GM12865 (cell line): Measurements from ENCODE around the gene PCNX3.

Experiments used
- DNase-seq: peaks from one replicate; pipeline ENCODE4 v3.0.0; 2010; ENCODE audit warnings: low read depth
- H3K4me3 ChIP-seq: 2 replicates; pipeline ENCODE4 v1.5.1; 2011; ENCODE audit warnings: mild to moderate bottlenecking, low read depth, low read length, control low read depth
- CTCF ChIP-seq: IDR thresholded peaks from 2 replicates; pipeline ENCODE4 v1.5.1; 2011; ENCODE audit warnings: low read length, control low read depth, low read depth, inconsistent platforms; ENCODE audit not compliant: insufficient read depth; ENCODE audit errors: missing control alignments

The PCNX3 gene

GRCh38 chr11:65642014-65642671 is 26.6 kb downstream of the PCNX3 start:
- TF ChIP-seq CTCF: no peak
- H3K4me3 ChIP-seq: peak overlapping the region; percentile 91
- DNase-seq: no peak

GRCh38 chr11:65643971-65644370 is 28.4 kb downstream of the PCNX3 start:
- DNase-seq: no peak
- no peak overlapping the region for H3K4me3 ChIP-seq

GRCh38 chr11:65644837-65645236 is 29.3 kb downstream of the PCNX3 start:
- no peak for TF ChIP-seq CTCF
- H3K4me3 ChIP-seq: no peak overlapping the region
- no peak for DNase-seq

More at GRCh38 chr11:65643971-65644370, 28.4 kb downstream of the PCNX3 start:
- TF ChIP-seq CTCF: no peak

- no peak overlapping the region for H3K4me3 ChIP-seq
- DNase-seq: no peak
- TF ChIP-seq CTCF: no peak
Measured at GRCh38 chr11:65645710-65646109, 30.1 kb downstream of the PCNX3 start.

GRCh38 chr11:65646288-65646957 is 30.8 kb downstream of the PCNX3 start:
- DNase-seq: no peak
- no peak overlapping the region for H3K4me3 ChIP-seq
- TF ChIP-seq CTCF: no peak

- TF ChIP-seq CTCF: no peak
- no peak overlapping the region for H3K4me3 ChIP-seq
- no peak for DNase-seq
Measured at GRCh38 chr11:65646958-65647701, 31.6 kb downstream of the PCNX3 start.
